ENCODE results near the gene CFDP1. TPM values are rescaled to one million over a fixed set of nuclear protein-coding genes. Genes with fewer than 3 reads are reported as not detected.
"Not testable (repeated sequence)": the region's sequence is repeated elsewhere in the genome, so short reads cannot be mapped to it uniquely, and the experiment has no call there.

Gene CFDP1
- total and polyA plus RNA-seq, 11 donors: 17.7 to 60.6 (median 25.3) TPM

GRCh38 chr16:75471723-75472633, 38.7 kb upstream of the CFDP1 start:
- Histone ChIP-seq H3K27me3 (no peaks in the 10 kb centered on the region), H3K4me1 (no peaks in the 10 kb centered on the region), H3K9me3 (no peaks in the 10 kb centered on the region), H3K4me3 (no peak overlapping the region), H3K27ac (no peak overlapping the region), H3K36me3 (no peaks in the 10 kb centered on the region)
- intact Hi-C loops (cut with DNase I): loop anchor here (1.0 to 10.0 kb wide), 17 partner anchors 45 to 293 kb away; partner anchors contain the start of genes ADAT1 (in 3 of the 10) and TMEM231 (in 1 of the 10)
- WGBS, 4 donors: 12 to 17% (median 14%) methylated on average over 9 to 10 of the region's 10 CpGs
- DNase-seq (peak in 4 of 5 donors; percentile 46 to 56 (median 52)), ATAC-seq (peak; percentile 87 to 98 (median 94))
- TF ChIP-seq, protein P1, sequence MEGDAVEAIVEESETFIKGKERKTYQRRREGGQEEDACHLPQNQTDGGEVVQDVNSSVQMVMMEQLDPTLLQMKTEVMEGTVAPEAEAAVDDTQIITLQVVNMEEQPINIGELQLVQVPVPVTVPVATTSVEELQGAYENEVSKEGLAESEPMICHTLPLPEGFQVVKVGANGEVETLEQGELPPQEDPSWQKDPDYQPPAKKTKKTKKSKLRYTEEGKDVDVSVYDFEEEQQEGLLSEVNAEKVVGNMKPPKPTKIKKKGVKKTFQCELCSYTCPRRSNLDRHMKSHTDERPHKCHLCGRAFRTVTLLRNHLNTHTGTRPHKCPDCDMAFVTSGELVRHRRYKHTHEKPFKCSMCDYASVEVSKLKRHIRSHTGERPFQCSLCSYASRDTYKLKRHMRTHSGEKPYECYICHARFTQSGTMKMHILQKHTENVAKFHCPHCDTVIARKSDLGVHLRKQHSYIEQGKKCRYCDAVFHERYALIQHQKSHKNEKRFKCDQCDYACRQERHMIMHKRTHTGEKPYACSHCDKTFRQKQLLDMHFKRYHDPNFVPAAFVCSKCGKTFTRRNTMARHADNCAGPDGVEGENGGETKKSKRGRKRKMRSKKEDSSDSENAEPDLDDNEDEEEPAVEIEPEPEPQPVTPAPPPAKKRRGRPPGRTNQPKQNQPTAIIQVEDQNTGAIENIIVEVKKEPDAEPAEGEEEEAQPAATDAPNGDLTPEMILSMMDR (IDR thresholded peaks at IDR 0.05): peak; percentile 57 to 84 (median 74)
- no peak for TF ChIP-seq POLR2A (IDR thresholded peaks at IDR 0.05)

- Histone ChIP-seq H3K9me3 (no peaks in the 10 kb centered on the region), H3K4me3 (no peak overlapping the region), H3K4me1 (peaks cover 0 to 22% (median 10%) of the 10 kb centered on the region in 12 donors), H3K27ac (no peak overlapping the region), H3K36me3 (no peaks in the 10 kb centered on the region), H3K27me3 (no peaks in the 10 kb centered on the region)
- WGBS, 4 donors: 77 to 93% (median 83%) methylated on average over 2 of the region's 2 CpGs
- DNase-seq: no peak
- intact Hi-C loops (cut with DNase I): loop anchor here in 3 of 10 donors (10.0 kb wide), 2 partner anchors 158 to 272 kb away; partner anchors contain the start of gene ADAT1 (in 2 of the 3)
- ATAC-seq: no peak
- TF ChIP-seq, protein P1 (IDR thresholded peaks at IDR 0.05): no peak
- no peak for TF ChIP-seq POLR2A (IDR thresholded peaks at IDR 0.05)
Measured at GRCh38 chr16:75466760-75467159, 33.5 kb upstream of the CFDP1 start.

DNA sequence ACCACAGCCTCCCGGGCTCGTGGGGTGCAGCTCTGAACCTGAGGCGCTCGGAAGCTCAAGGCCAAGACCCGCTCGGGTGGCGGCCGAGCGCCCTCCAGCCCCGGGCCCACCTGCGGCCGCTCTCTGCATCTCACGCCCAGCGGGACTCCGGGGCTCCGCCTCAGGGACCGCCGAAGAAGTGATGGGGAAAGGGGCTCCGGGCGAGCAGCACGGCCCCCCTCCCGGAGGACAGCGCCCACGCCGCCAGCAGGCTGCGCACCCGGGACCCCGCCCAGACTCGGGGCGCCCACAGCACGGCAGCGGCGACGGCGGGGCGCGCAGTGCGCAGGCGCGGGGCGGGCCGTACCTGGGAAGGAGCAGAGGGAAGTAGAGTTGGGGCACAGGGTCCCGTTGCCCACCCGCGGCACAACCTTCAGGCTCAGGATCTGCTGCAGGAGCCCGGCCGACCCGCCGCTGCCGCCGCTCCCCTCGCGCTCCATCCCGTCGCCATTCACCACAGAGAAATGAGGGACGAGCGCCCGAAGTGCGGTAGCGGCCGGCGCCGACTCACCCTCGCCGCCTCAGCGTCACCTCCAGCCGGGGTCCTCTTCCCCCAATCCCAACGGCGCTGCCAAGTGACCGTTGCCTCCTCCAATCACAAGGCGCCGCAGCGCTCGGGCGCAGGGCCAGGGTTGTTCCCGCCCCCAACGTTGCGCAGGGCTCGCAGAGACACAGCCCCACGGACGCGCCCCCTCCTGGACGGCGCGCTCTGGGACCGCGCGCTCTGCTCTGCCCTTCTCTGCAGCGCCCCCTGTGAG, 31.0 kb upstream of the CFDP1 start, which contains the start of gene TMEM170A:
TMEM170A (minus strand) TSS at position 568 of the 797 bp plus-strand sequence; CDS start at position 479, 89 bp downstream.
- Histone ChIP-seq H3K27me3 (no peaks in the 10 kb centered on the region), H3K9me3 (no peaks in the 10 kb centered on the region), H3K4me3 (peak within 1 kb of the TSS; percentile 67 to 100 (median 90)), H3K36me3 (no peaks in the 10 kb centered on the region), H3K27ac (peak within 1 kb of the TSS; percentile 84 to 100 (median 96)), H3K4me1 (peaks cover 0 to 40% (median 13%) of the 10 kb centered on the region in 12 donors)
- peak; percentile 99 to 100 (median 100) for DNase-seq
- WGBS, 4 donors: 0 to 1% (median 0%) methylated on average over 45 to 89 of the region's 89 CpGs
- peak; percentile 97 to 99 (median 98) for ATAC-seq
- TF ChIP-seq, protein P1 (IDR thresholded peaks at IDR 0.05): peak in 11 of 12 donors; percentile 100
- peak; percentile 73 to 97 for TF ChIP-seq POLR2A (IDR thresholded peaks at IDR 0.05)
- intact Hi-C loops (cut with DNase I): loop anchor here in 5 of 10 donors (1.0 to 10.0 kb wide), 5 partner anchors 31 to 270 kb away; partner anchors contain the start of genes ADAT1 (in 2 of the 5), CFDP1 (in 1 of the 5) and TMEM231 (in 1 of the 5)

DNA sequence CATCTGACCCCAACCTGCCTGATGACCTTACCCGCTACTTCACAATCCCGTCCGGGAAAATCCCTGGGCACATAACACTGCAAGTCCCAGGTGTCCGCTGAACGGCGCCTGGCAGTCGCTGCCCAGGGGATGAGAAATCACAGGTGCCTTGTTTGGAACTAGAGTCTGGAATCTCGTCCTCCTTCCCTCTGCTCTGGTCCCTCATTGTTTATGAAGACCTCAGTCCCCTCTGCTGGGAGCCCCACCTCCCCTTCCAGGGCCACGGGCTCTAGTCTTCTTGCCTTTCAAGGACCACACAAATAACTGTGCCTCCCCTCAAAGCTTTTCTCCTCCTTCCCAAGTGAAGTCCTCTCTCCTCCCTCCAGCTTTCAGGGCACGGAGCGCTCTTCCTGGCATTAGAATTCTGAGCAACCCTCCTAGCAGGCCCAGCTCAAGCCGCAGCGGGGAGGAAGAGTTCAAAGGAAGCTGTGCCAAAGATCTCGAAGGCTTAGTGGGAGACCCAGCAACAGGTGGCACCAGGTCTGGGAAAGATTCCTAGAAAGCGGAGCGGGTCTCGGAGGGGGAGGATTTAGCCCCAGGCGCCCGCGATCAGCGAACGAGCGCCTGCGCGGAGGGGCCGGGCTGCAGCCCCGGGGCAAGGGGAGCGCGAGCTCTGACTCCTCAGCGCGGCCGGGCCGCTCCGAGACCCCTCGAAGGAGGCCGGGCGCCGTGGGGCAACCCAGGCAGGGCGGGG, 30.3 kb upstream of the CFDP1 start:
- intact Hi-C loops (cut with DNase I): loop anchor here in 5 of 10 donors (1.0 to 10.0 kb wide), 5 partner anchors 30 to 269 kb away; partner anchors contain the start of genes ADAT1 (in 2 of the 5), CFDP1 (in 1 of the 5) and TMEM231 (in 1 of the 5)
- ATAC-seq (peak in 2 of 4 donors; percentile 23), DNase-seq (peak in 2 of 5 donors; percentile 41 to 77)
- not testable (repeated sequence) for H3K9me3 ChIP-seq, H3K27me3 ChIP-seq, H3K36me3 ChIP-seq
- Histone ChIP-seq H3K4me1 (peaks cover 0 to 41% (median 13%) of the 10 kb centered on the region in 12 donors), H3K27ac (peak overlapping the region; percentile 84 to 100 (median 96)), H3K4me3 (peak overlapping the region; percentile 67 to 100 (median 90))
- 2 to 4% (median 3%) methylated on average over 14 to 39 of the region's 39 CpGs for WGBS, 4 donors

Data from heart left ventricle (tissue), 16 donors.